ENCODE data around the gene RGS3.

- TF ChIP-seq CTCF (IDR thresholded peaks at IDR 0.05) (no peak), POLR2A (IDR thresholded peaks at IDR 0.05) (no peak)
Observed at GRCh38 chr9:113484258-113484730, 20.8 kb downstream of the RGS3 start.
